Activated T-helper 9 cell treated with anti-CD3 and anti-CD28 coated beads, Interleukin-2, amount 50 U/mL, for 16 hours (primary cell): ENCODE results near the gene FERMT3.

Experiments
- DNase-seq: peaks from one replicate; pipeline ENCODE4 v3.0.0-alpha.2; 2020; ENCODE audit warnings: low read depth

Gene FERMT3

GRCh38 chr11:64220798-64221197 is 14.3 kb downstream of the FERMT3 start:
- DNase-seq: no peak

- no peak for DNase-seq
These were observed 16.1 kb downstream of the FERMT3 start for GRCh38 chr11:64222651-64223000.

GRCh38 chr11:64223001-64223651 is 16.6 kb downstream of the FERMT3 start:
- no peak for DNase-seq

- no peak for DNase-seq
These were observed 17.8 kb downstream of the FERMT3 start for GRCh38 chr11:64224151-64224890.

- DNase-seq: no peak
These were observed 18.5 kb downstream of the FERMT3 start for GRCh38 chr11:64224891-64225607.

GRCh38 chr11:64225608-64226506 is 19.3 kb downstream of the FERMT3 start, which contains the start of the genes NUDT22 and TRPT1:
TSS of gene NUDT22 (plus strand) at chr11:64226274. CDS start at chr11:64226653, 379 bp downstream.
TSS of gene TRPT1 (minus strand) at chr11:64226186. CDS start at chr11:64225860, 326 bp downstream.
- DNase-seq: peak; percentile 88

GRCh38 chr11:64226507-64227051 is 20.1 kb downstream of the FERMT3 start:
- DNase-seq: peak; percentile 29

GRCh38 chr11:64227405-64227956 is 21.0 kb downstream of the FERMT3 start:
- no peak for DNase-seq

- no peak for DNase-seq
These were observed 22.7 kb downstream of the FERMT3 start for GRCh38 chr11:64229090-64229743.

- DNase-seq: no peak
These were observed 23.2 kb downstream of the FERMT3 start for GRCh38 chr11:64229744-64230170.

GRCh38 chr11:64230171-64230984 is 23.9 kb downstream of the FERMT3 start, which contains the start of gene DNAJC4:
TSS of gene DNAJC4 (plus strand) at chr11:64230548. CDS start at chr11:64230855, 307 bp downstream.
- peak; percentile 84 for DNase-seq

- no peak for DNase-seq
These were observed 24.5 kb downstream of the FERMT3 start for GRCh38 chr11:64230985-64231365.

- no peak for DNase-seq
These were observed 25.0 kb downstream of the FERMT3 start for GRCh38 chr11:64231546-64231945.

GRCh38 chr11:64232182-64232966 is 25.9 kb downstream of the FERMT3 start:
- DNase-seq: no peak

GRCh38 chr11:64232967-64233315 is 26.4 kb downstream of the FERMT3 start:
- DNase-seq: no peak

GRCh38 chr11:64233913-64234586 is 27.5 kb downstream of the FERMT3 start, which contains the start of gene VEGFB:
TSS of gene VEGFB (plus strand) at chr11:64234584. CDS start at chr11:64234834, 250 bp downstream.
- peak; percentile 66 for DNase-seq

- DNase-seq: peak; percentile 36
These were observed 28.3 kb downstream of the FERMT3 start for GRCh38 chr11:64234647-64235379.
